ENCODE measurements around the gene ACTA2.
"Not testable (repeated sequence)": the region's sequence is repeated elsewhere in the genome, so short reads cannot be mapped to it uniquely, and the experiment has no call there.

ACTA2 gene

DNA sequence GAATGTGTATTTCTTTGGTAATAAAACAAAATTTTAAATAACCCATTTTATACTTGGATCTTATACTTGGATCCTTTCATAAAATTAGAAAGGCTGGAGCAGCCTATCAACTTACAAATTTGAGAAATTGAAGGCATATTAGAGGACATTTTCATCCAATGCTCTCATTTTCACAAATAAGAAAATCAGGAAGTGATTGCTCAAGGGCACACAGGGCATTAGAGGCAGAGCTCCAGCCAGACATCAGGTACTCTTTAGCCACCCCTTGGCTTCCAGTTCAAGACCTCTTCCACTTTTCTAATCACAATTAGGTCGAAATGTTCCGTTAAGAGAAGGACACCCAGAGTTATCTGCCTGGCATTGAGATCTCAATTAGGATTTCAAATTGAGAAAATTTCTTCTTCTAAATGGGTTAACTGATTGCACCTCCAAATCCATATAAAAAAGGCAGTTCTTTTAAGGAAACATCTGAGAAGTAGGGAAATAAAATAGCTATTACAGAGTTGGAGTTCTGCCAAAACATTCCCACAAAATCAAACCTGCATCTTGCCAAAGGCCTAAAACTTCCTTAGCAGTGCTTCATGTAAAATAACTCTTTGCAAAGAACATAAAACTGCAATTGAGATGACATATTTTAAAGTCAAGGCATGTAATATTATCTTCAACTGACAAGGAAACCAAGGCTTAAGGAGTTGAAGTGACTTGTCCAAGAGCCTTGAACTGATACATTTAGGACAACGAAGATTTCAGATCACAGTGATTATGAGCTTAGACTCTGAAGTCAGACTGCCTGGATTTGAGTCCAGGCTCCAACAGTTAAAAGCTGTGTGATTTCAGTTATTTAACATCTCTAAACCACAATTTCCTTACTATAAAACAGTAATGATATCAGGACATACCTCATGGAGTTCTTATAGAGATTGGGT lies 2.4 kb downstream of the ACTA2 start:
- DNase-seq (ENCODE audit: low read depth, low spot score), result no peak

DNA sequence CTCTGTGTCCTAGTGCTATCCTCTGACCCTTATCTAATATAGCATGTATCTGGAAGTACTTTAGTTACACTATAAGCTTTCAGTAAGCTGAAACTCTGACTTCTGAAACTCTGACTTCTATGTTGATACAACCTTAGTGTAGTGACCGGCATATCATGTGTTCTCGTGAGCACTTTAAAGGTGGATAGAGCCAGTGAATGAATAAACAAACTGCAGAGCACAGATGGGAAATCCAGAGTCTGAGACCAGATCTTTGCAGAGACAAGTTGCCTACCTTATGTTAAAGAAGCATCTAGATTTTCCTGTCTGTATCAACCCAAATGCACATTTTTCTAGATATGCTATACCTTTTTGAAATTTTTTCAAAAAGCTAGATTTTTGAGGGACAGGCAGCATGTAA lies 3.5 kb downstream of the ACTA2 start:
- DNase-seq (ENCODE audit: low read depth, low spot score), result no peak

DNA sequence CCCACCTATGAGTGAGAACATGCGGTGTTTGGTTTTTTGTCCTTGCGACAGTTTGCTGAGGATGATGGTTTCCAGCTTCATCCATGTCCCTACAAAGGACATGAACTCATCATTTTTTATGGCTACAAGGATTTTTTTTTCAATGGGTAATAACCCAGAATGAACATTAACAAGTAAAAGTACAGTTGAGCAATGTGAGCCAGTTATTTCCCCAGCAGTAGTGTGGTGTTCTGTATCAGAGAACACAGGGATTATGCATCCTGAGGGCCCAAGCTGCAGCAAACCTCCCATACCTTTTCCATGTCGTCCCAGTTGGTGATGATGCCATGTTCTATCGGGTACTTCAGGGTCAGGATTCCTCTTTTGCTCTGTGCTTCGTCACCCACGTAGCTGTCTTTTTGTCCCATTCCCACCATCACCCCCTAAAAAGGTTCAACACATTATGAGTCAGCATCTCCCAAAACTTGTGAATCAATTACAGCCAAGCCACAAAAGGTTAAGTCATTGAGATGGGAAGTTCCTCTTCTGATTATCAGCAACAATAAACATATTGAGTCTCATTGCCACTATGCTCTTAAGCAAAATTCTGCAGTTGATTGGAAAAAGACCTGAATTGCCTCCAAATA lies 5.5 kb downstream of the ACTA2 start:
- no peak for DNase-seq (ENCODE audit: low read depth, low spot score)

DNA sequence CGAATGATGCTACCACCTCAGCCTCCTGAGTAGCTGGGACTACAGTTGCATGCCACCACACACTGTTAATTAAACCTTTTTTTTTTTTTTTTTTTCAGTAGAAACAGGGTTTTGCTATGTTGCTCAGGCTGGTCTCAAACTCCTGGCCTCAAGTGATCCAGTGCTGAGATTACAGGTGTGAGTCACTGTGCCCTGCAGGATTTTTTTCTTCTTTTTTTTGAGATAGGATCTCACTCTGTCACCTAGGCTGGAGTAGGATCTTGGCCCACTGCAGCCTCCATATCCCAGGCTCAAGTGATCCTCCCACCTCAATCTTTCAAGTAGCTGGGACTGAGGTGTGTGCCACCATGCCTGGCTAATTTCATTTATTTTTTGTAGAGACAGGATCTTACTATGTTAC lies 6.4 kb downstream of the ACTA2 start:
- DNase-seq (ENCODE audit: low read depth, low spot score), result no peak

DNA sequence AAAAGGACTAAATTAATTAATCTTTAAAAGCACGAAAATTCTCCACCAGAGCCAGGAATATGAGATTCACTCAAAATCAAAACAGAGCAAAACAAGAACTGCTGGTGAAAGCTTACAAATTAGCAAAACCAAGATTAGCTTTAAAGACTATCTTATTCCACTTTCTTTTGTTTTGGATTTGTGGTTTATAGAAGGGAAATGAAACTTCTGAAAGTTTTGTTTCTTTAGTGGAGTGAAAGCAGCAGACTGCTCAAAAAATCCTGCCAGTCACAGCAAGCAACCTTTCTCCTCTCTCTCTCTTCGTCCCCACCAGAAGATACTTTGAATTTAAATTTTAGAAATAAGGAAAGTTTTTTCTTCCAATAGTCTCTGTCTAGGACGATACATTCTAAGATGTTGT lies 7.8 kb downstream of the ACTA2 start:
- DNase-seq (ENCODE audit: low read depth, low spot score), result no peak

DNA sequence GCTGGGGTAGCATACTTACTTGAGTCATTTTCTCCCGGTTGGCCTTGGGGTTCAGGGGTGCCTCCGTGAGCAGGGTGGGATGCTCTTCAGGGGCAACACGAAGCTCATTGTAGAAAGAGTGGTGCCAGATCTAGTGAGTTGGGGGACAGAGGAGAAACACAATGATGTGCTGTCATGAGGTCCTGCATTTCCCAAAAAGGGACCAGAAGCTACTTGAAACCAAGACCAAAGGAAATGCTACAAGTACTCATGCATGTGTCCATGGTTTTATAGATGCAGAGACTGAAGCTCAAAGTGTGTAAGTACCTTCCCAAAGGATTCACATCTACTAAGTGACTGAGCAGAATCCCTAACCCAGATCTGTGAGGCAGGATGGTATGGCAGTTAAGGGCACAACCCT lies 8.8 kb downstream of the ACTA2 start:
- DNase-seq (ENCODE audit: low read depth, low spot score), result no peak

DNA sequence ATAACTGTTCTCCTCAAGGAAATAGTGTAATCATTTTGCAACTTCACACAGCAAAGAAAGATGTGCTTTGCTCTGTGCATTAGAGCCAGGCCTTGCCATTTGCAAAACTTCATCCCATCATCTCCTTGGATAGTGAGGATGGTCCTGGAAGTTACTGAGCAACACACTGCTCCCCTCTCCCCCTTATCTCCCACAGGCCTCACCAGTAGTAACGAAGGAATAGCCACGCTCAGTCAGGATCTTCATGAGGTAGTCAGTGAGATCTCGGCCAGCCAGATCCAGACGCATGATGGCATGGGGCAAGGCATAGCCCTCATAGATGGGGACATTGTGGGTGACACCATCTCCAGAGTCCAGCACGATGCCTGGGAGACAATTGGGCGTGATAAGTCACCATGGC lies 11.5 kb downstream of the ACTA2 start:
- DNase-seq (ENCODE audit: low read depth, low spot score), result no peak

DNA sequence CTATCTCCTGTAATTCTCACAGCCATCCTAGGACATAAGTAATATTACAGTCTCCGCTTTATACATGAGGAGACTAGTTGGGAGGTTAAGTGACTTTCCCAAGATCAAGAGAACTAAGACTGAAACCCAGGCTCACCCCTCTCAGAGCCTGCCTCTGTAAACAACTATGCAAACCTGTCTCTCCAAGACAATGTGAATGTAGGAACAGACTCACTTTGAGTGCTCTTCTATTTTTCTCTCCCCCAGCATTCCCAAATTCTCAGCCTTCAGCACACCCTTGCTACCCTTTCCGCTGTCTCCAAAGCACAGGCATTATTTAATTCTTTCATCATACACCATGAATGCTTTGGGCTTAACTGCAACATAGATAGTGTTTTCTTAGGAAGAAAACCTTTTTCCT lies 13.6 kb downstream of the ACTA2 start:
- no peak for DNase-seq (ENCODE audit: low read depth, low spot score)

DNA sequence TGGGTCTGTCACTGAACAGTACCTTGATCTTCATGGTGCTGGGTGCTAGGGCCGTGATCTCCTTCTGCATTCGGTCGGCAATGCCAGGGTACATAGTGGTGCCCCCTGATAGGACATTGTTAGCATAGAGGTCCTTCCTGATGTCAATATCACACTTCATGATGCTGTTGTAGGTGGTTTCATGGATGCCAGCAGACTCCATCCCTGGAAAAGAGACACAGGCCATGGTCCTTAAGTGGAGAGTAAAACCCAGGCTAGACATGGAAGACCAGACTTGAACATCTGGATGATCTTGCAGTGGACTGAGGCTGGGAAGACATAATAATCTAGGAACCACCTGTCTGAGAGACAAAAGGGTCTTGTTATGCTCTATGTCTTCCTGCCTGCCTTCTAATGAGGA lies 14.5 kb downstream of the ACTA2 start:
- no peak for DNase-seq (ENCODE audit: low read depth, low spot score)

DNA sequence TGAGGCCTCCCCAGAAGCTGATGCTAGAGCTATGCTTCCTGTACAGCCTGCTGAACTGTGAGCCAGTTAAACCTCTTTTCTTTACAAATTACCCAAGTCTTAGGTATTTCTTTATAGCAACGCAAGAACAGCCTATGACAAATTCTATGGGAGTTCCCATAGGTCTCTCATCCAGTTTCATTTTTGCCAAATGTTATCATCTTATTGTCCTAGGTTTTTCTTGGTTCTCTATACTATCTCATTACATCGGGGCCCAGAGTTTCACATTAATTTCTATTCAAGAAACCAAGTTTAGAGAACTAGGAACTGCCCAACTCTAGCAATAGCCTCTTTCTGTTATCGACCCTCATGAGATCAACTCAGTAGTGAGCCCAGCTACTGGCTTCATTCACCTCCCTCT lies 15.9 kb downstream of the ACTA2 start:
- no peak for DNase-seq (ENCODE audit: low read depth, low spot score)

DNA sequence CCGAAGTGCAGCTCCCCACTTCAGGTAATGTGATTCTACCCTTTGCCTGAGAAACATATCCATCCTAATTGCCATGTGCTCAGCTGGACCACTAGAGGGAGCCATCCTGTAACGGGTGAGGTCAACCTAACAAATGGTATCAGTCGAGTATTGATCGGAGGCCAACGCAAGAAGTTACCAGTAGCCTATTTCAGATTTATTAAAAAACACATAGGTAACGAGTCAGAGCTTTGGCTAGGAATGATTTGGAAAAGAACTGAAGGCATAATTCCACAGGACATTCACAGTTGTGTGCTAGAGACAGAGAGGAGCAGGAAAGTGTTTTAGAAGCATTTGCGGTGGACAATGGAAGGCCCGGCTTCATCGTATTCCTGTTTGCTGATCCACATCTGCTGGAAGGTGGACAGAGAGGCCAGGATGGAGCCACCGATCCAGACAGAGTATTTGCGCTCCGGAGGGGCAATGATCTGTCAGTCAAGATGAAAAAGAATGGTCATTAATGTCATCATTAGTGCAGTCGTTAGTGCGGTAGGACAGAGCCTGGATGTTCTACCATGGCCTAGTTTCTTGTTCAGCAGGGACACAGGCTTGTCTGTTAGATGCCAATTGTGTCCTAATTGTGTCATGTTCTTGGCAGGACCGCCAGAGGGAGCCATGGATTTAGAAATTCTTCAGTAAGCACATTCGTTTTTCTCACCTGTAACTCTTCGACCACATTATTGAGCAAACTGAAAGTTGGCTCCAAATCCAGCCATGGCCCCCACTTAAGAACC lies 17.5 kb downstream of the ACTA2 start:
- DNase-seq (ENCODE audit: low read depth, low spot score), result no peak

DNA sequence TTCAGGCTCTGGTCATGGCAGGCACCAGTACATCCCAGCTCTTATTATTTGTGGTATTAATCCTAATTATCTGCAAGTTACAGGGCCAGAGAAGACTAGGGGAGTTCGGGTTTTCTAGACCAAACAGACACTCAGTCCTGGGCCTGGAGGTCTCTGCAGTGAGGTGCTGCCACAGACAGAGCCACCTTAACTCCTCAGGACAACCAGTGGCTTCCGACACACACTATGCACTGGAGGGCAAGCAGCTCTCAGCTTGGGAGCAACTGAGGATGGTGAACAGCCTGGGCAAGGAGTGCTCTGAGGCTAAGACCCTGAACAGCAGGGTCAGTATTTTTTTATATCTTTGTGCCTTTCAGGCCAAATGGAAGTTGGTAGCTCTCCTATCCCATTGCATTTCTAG lies 19.0 kb downstream of the ACTA2 start:
- no peak for DNase-seq (ENCODE audit: low read depth, low spot score)

DNA sequence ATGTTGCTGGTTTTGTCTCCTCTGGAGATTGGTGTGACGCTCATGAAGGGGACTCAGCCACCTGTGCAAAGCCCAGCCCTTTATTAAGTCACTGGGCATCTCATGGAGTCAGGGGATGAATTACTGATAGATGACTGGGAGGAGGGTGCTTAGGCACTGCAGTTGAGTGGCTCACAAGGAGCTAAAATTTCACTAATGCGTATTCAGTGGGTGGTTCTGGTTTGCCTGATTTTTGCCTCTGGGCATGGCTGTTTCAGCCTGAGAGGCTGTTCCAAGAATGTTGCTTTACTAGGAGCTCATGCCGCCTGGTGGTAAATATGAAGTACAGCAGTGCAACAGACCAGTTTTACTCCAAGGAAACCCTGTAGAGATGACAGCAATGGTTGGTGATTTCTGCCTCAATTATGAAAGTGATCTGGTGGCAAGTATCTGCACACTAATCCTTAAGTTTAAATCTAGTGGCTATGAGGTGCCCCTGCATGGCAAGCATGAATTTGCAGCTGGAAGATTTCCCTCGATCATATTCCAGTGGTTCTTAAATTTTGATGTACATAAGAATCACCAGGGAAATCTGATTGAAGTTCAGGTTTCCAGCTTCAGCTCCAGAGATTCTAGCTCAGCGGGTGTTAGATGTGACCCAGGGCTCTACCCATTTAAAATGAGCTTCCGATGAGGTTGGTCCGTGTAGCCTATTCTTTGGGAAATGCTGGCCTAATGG lies 19.9 kb downstream of the ACTA2 start:
- DNase-seq (ENCODE audit: low read depth, low spot score), result no peak

DNA sequence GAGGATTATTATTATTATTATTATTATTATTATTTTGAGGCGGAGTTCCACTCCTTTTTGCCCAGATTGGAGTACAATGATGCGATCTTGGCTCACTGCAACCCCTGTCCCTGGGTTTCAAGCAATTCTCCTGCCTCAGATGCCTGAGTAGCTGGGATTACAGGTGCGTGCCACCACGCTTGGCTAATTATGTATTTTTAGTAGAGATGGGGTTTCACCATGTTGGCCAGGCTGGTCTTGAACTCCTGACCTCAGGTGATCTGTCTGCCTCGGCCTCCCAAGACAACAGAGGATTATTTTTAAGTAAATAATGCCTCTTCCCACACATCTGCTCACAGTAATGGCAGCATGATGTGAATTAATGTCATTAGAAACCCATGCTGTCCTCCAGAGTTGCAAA lies 20.5 kb downstream of the ACTA2 start:
- DNase-seq (ENCODE audit: low read depth, low spot score), result not testable (repeated sequence)

DNA sequence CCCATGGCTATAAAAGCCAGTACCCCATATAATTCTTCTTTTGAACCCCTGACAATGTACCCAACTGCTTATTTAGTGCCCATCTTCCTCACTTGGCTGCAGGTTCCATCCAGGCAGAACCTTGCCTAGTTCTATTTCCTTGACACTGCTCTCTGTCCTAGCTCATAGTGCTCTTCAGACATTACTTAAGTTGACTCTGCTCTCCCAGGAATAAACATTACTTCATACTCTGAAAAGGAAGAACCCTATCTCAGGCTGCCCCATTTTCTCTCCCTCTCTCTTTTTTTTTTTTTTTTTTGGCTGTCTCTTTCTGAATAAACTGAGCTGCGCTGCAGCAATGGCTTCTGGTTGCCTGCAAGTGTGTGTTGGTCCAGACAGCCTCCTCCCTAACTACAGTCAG lies 21.0 kb downstream of the ACTA2 start:
- no peak for DNase-seq (ENCODE audit: low read depth, low spot score)

DNA sequence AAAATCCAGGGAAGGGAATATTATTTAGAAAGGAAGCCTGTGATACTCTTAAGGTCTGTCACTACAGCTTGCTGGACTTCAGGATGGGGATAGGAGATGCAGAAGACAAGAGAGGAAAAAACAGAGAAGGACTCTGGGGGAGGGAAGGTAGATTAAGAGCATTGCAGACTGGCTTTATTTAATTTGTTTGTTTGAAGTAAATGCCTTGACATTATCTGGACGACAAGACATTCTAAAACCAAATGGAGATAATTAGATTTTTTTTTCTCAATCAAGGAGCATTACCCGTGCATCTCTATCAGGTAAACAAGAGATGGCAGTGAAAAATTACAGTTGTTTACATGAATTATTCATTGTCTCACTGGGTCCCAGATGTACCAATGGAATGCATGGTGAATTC lies 24.3 kb downstream of the ACTA2 start:
- no peak for DNase-seq (ENCODE audit: low read depth, low spot score)

DNA sequence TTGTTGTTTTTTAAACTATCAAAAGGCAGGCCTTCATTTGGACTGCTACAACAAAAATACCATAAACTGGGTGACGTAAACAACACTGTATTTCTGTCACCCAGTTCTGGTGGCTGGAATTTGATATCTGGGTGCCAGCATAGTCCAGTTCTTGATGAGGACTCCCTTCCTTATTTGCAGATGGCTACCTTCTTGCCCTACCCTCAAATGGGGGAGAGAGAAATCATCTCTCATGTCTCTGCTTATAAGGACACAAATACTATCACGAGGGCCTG lies 25.2 kb downstream of the ACTA2 start:
- DNase-seq (ENCODE audit: low read depth, low spot score), result no peak

DNA sequence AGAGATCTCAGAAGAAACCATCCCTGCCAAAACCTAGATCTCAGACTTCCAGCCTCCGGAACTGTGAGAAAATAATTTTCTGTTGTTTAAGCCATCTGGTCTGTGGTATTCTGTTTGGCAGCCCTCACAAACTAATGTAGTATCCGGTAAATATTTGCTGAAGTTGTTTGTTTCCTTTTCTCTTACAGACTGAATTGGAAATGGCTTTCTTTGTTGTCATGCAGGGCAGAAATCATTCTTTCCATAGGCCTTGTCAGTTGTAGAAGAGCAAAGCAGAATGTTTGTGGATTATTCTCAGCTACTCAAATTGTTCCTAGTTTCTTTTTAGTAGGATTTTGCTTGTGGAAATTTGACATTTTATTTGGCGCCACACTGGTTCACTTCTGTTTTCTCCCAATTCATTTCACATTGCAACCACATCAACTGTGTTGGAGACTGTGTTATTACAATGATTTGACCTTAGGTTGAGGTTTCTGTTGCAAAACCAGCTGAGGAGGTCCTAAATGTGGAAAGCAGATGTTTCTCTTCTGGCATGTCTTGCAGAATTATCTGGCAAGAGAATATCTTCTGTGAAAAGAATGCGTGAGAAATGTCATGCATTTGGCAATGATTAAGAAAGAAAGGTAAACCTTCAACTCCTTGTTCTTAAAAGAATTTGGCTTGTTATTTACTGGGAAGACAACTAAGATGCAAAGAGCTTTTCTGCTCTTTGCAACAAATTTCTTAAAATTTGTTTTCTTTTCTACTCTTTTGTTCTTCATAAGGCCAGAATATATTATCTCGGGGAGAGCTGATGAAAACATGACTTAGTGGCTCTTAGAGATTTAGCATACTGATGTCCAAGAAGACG lies 25.8 kb downstream of the ACTA2 start:
- DNase-seq (ENCODE audit: low read depth, low spot score), result peak; percentile 81

DNA sequence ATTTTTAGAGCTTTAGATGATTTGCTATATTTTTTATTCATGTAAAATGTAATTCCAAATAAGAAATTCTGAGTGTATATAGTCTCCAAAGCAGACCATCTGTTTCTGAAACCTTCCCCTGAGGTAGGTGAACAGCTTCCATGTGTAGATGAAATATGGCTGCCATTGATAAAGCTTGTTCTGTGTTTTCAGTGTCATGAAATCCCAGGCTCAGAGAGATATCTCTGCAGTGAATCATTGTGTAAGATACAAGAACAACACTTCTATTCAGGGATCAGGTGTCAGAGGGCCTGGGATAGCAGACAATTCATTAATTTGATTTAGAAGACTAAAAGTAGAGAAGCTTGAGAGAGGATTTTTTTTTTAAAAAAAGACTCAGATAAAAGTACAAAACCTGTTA lies 29.1 kb downstream of the ACTA2 start:
- no peak for DNase-seq (ENCODE audit: low read depth, low spot score)

DNA sequence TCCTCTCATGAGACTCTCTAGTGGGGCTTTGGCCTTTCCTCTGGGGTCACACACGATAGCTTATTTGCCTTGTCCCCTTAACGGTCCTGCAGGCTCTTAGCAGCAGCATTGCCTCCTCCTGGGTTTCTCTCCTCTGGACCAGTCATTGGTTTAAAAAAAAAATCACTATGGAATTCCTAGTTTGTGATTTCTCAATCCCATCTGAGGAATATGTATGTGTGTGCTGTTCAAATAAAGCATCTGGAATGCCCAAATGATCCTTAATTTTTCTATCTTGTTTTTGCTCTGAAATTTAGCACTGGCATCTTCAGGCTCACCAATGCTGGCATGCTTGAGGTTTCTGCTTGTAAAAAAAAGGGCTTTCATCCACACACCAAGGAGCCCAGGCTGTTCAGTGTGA lies 30.5 kb downstream of the ACTA2 start:
- DNase-seq (ENCODE audit: low read depth, low spot score), result no peak

DNA sequence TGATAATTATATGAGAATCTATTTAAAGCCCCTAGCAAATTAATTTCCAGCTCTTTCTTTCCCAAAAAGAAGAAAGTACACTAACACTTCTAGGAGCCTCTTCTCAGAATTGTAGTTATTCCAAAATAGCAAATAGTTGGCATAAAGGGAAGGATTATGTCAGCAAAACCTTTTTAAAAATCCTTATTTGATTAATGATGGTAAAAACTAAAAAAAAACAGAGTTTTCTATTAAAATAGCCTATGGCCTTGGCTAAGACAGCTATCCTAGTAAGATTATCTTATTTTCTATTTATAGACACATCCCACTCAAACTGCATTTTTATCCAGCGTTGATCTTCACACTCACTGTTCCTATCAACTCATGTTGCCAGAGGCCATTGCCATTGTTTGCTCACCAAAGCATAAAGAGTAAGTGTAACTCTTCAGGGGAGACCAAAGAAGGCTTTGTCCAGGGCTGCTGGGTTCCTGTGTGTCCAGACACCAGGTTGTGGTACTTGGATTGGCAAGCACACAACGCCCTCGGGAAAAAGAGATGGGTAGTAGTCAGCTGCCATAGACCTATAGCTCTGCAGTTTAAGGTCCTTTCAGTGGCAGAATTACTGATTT lies 31.5 kb downstream of the ACTA2 start:
- DNase-seq (ENCODE audit: low read depth, low spot score), result no peak

Measured in brain pericyte (primary cell).